D721Med (cell line): ENCODE results near the gene KRT83.

Experiments used
- DNase-seq: peaks from one replicate; pipeline ENCODE4 v3.0.0; 2011; ENCODE audit warnings: low spot score; ENCODE audit not compliant: insufficient read length
- FAIRE-seq: peaks from 2 replicates; lab custom pipeline; 2011; peaks lifted over from hg19 to GRCh38; lab: Jason Lieb, UNC
- TF ChIP-seq, protein P1 (sequence below): IDR thresholded peaks from 2 replicates; pipeline ENCODE4 v1.5.1; 2012; ENCODE audit warnings: mild to moderate bottlenecking, control low read depth; ENCODE audit not compliant: insufficient read depth; ENCODE audit errors: missing control alignments

KRT83 gene

DNA sequence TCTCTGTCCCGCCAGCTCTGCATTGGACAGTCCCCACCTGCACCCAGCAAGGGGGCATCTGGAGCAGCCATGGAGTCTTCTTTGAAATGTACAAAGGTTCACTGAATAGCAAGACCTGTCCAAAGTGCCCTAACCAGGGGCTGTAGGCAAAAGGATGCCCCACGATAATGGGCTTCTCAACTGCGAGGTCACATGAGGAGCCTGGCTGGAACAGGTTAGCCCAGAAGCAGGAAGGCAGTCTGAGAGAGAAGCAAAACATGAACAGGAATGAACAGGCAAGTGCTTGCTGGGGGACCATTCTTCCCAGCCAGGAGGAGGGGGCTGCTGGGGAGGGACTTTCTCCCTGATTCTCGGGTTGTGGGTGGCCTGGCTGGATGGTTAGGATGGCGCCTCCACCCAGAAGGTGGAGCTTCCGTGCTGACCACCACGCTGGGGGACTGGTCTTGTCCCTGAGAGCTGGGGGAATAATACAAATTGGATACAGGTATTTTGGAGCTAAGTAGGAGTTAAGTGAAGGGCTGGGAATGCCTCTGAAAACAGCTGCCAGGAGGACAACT, 39.0 kb upstream of the KRT83 start:
- FAIRE-seq: no peak
- TF ChIP-seq, protein P1, sequence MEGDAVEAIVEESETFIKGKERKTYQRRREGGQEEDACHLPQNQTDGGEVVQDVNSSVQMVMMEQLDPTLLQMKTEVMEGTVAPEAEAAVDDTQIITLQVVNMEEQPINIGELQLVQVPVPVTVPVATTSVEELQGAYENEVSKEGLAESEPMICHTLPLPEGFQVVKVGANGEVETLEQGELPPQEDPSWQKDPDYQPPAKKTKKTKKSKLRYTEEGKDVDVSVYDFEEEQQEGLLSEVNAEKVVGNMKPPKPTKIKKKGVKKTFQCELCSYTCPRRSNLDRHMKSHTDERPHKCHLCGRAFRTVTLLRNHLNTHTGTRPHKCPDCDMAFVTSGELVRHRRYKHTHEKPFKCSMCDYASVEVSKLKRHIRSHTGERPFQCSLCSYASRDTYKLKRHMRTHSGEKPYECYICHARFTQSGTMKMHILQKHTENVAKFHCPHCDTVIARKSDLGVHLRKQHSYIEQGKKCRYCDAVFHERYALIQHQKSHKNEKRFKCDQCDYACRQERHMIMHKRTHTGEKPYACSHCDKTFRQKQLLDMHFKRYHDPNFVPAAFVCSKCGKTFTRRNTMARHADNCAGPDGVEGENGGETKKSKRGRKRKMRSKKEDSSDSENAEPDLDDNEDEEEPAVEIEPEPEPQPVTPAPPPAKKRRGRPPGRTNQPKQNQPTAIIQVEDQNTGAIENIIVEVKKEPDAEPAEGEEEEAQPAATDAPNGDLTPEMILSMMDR: no peak
- DNase-seq: no peak

DNA sequence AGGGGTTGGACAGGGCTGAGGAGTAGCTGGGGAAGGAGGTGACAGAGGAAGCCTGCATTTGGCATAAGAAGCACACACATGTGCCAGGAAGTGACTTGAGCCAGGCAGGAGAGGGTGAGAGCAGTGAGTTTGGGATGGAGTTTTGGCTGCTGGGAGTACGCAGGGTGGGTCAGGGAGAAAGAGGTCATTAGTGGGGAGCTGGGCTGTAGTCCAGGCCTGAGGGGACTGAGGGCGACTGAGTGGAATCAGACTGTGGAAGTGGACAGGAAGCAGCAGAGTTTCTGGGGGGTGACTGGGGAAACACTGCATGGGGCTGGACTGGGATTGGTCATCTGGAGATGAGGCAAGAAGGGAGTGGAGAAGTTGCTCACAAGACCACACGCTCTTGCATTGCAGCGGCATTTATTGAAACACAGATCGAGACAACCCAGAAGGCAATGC, 38.4 kb upstream of the KRT83 start:
- DNase-seq: no peak
- FAIRE-seq: no peak
- TF ChIP-seq, protein P1: no peak

DNA sequence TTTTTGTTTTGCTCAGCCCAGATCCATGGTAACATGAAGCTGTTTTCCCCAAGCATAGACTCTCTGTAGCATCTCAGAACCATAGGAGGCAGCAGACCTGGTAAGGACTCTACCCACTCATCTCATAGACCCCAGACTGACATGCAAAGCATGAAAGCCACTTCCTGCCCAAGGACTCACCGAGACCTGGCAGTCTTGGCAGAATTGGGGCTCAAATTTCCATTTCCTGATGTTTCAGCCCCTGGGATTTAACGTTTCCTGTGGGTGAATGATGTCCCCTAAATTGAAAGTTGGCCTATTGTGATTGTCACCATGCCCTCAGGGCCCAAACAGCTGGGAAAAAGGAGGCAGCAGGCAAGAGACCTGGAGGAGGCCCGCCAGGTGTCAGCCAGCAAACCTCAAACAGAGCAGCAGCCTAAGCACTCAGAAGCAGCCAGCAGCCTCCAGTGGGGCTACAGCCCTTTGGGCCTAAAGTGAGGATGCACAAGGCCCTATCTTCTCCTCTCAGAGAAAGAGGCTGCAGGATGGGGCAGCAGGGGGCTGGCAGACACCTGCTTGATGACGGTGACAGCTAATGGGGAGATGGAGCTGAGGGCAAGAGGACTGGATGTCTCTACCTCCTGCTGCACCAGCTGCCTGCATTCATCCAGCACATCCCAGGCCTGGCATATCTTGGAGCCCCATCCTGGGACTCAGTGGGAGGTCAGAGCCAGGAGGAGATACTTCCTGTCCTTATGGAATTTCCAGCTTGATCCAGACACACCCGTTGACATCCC, 37.6 kb upstream of the KRT83 start:
- no peak for FAIRE-seq
- TF ChIP-seq, protein P1: no peak
- no peak for DNase-seq

DNA sequence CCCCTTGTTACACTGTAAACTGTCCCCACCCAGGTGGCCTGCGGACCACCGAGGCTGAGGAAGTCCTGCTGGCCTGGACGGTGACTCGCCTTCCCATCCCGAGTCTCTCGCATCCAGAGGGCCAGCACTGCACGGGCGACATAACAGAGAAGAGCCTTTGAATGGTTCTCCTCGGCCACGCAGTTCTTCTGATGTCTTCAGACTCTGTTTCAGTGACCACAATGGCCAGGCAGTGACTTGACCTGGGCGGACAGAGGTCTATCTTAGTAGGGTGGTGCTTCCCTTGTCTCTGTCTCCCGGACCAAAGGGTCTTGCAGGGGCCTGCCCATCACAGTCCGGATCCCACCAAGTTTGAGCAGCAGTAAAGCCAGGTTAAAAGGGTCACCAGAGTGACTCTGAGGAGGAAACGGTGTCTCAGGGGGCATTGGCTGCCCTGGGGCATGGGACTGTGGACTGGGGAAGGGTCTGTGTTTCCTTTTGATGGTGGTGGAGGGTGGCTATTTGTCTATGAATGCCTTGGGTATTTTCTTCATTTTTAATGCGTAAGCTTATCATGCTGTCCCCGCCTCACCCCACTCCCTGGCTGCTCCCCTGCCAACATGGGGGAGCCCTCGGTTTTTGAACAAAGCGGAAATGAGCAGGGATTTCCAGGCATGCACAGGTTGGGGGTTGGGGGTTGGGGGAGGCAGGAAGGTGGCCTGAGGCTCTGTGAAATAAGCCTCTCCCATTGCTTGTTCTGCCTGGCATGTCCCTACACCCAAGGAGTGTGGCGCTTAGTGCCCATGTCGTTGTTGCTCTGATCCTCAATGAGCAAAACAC, 35.8 kb upstream of the KRT83 start:
- DNase-seq (no peak), FAIRE-seq (no peak)
- TF ChIP-seq, protein P1: no peak

DNA sequence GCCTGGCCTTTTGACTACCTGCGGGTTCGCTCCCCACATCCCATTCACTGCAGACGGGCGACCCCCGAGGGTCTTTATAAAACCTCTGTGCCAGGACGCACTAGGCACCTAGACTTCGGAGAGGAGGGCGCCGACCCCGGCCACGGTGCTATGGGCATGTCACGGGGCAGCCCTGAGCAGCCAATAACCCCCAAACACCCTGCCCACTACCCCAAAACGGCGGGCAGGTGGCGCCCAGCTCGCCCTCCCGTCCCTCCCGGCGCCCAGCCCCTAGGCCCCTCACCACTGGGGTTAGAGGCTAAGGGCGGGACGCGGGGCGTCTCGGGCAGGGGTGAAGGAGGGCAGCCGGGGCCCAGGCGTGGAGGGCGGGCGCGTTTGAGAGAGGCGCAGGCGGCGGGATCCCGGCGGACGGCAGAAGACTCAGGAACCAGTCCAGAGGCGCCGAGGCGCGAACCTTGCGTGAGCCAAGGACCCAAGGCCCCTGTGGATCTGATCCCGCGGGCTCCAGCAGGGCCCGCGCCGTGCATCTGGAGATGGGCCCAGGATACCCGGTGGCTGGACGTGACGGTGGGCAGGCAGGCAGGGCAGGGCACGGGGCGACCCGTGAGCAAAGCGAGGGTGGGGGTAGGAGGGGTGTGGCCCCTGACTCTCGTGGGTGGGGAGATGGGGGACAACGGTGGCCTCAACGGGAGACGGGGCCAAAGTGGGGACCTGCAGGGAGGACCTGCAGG, 35.0 kb upstream of the KRT83 start:
- TF ChIP-seq, protein P1: no peak
- DNase-seq: no peak
- no peak for FAIRE-seq

DNA sequence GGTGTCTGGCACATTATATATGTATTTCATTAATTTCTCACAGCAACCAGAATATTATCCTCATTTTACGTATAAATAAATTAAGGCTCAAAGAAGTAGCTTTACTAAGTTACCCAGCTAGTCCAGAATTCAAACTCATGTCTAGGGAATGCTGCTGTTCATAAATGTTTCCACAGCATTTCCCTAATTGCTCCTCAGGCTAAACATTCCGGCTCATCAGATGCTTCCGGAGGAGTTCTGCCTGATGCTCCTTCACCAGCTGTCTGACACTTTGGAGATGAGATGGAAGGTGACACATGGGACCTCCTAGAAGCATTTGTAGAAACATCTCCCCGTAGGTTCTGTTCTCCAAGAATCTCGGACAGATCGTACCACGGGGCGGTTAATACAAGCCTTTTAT, 34.0 kb upstream of the KRT83 start:
- no peak for FAIRE-seq
- TF ChIP-seq, protein P1: no peak

More for the DNA sequence above, 34.0 kb upstream of the KRT83 start:
- DNase-seq: no peak
